Subcutaneous abdominal adipose tissue (tissue), 5 donors: ENCODE measurements around the gene DPF1.

Source experiments
- H3K27ac ChIP-seq: one replicate; pipeline ENCODE4 v1.7.0; 2013; ENCODE audit warnings: low read depth, mild to moderate bottlenecking, inconsistent platforms, low read length, moderate library complexity
- H3K27me3 ChIP-seq, 5 donors: one replicate each; pipeline ENCODE4 v1.7.0; 2013; ENCODE audit warnings: low read length in 5 of 5, inconsistent platforms in 1 of 5; ENCODE audit not compliant: control insufficient read depth in 5 of 5, insufficient read depth in 4 of 5
- H3K36me3 ChIP-seq, 5 donors: one replicate each; pipeline ENCODE4 v1.7.0; 2013; ENCODE audit warnings: low read length in 5 of 5; ENCODE audit not compliant: control insufficient read depth in 5 of 5, insufficient read depth in 5 of 5
- H3K4me1 ChIP-seq, 5 donors: one replicate each; pipeline ENCODE4 v1.7.0; 2013; ENCODE audit warnings: low read length in 5 of 5, mild to moderate bottlenecking in 3 of 5, moderate library complexity in 1 of 5; ENCODE audit not compliant: control insufficient read depth in 5 of 5, insufficient read depth in 5 of 5
- H3K4me3 ChIP-seq, 5 donors: one replicate each; pipeline ENCODE4 v1.7.0; 2013; ENCODE audit warnings: low read length in 5 of 5, low read depth in 1 of 5
- H3K9ac ChIP-seq, 5 donors: one replicate each; pipeline ENCODE4 v1.7.0; 2013; ENCODE audit warnings: low read length in 5 of 5, mild to moderate bottlenecking in 4 of 5, moderate library complexity in 3 of 5
- H3K9me3 ChIP-seq, 5 donors: one replicate each; pipeline ENCODE4 v1.7.0; 2013; ENCODE audit warnings: low read length in 5 of 5; ENCODE audit not compliant: control insufficient read depth in 5 of 5
- donor health status: healthy.
- donor health status: healthy.
- donor health status: healthy.
- donor health status: healthy.
- donor health status: healthy.

Gene DPF1

DNA sequence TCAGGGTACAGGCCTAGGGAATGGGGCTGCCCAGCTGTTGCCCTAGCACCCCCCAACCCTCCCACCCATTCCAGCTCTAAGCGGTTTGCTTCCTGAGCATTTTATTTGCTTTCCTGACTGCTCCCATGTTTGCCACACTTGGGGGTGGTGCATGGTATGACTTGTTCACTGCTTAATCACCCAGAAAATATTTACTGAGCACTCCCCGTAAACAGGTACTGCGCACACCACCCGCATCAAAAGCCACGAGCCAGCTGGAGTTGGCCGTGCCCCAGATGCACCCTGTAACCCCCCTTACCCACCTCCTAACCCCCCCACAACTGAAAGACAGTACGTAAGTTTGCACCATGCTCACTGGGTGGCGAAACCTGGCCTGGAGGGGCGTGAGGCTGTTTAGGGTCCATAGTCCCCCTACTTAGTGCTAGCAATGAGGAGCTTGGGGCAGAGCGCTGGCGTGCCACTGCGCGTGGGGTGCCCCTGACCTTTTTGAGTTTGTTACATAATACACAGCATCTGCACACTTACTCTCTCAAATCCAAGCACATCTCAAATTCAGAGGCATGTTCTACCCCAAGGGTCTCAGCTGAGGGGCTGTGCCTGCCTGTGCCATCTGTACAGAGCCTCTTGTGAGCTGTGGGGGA lies 29.8 kb downstream of the DPF1 start:
- peaks cover 0 to 49% (median 24%) of the 10 kb centered on the region in 5 donors for H3K36me3 ChIP-seq
- no peaks in the 10 kb centered on the region for H3K27me3 ChIP-seq
- H3K9me3 ChIP-seq: no peaks in the 10 kb centered on the region
- H3K9ac ChIP-seq: no peak overlapping the region
- H3K27ac ChIP-seq: no peak overlapping the region
- no peaks in the 10 kb centered on the region for H3K4me1 ChIP-seq
- H3K4me3 ChIP-seq: no peak overlapping the region

DNA sequence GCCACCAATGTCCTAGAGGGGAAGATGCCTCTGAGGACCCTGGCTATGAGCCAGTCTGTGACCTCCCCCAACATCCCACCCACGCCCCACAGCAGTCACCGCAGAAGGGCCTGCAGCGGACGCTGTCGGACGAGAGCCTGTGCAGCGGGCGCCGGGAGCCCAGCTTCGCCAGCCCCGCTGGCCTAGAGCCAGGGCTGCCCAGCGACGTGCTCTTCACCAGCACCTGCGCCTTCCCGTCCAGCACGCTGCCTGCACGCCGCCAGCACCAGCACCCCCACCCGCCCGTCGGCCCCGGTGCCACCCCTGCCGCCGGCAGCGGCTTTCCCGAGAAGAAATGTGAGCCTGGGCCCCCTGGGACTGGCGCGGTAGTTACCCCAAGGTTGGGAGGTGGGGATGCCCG lies 30.6 kb downstream of the DPF1 start:
- Histone ChIP-seq H3K27me3 (no peaks in the 10 kb centered on the region), H3K36me3 (peaks cover 0 to 41% (median 18%) of the 10 kb centered on the region in 5 donors), H3K27ac (no peak overlapping the region), H3K4me1 (no peaks in the 10 kb centered on the region), H3K4me3 (no peak overlapping the region), H3K9me3 (no peaks in the 10 kb centered on the region), H3K9ac (no peak overlapping the region)

DNA sequence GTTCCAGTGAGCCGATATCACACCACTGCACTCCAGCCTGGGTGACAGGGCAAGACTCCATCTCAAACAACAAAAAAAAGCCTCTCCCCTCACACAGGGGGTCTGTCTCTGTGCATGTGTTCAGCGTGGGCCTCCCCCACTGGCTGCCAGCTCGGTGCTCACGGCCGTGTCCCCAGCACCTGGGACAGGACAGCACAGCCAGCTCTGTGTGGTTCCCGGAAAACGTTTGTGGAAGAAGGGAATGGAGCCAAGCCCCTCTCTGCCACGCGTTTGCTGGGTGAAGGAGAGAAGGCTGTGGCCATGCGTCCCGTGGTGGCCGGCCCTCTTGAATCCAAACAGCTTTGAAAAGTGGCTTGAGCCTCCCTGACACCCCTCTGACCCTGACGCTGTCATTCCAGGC lies 32.3 kb downstream of the DPF1 start:
- no peaks in the 10 kb centered on the region for H3K4me1 ChIP-seq
- H3K9ac ChIP-seq: no peak overlapping the region
- peaks cover 0 to 28% (median 10%) of the 10 kb centered on the region in 5 donors for H3K36me3 ChIP-seq
- no peak overlapping the region for H3K27ac ChIP-seq
- H3K9me3 ChIP-seq: no peaks in the 10 kb centered on the region
- no peak overlapping the region for H3K4me3 ChIP-seq
- no peaks in the 10 kb centered on the region for H3K27me3 ChIP-seq

DNA sequence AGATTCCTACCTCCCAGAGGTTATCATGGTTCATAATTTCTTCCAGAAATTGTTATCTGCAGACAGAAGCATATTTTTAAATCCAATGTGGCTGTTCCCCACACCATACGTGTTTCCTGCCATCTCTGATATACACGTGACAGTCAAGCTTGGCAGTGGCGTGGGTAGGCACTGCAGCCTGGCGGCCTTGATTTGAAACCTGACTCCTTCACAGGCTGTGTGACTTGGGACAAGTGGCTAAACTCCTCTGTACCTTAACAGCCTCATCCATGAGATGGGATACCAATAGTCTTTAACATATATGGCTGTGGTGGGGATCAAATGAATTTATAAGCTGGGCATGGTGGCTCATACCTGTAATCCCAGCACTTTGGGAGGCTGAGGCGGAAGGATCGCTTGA lies 33.2 kb downstream of the DPF1 start:
- H3K36me3 ChIP-seq: peaks cover 0 to 30% (median 10%) of the 10 kb centered on the region in 5 donors
- no peaks in the 10 kb centered on the region for H3K4me1 ChIP-seq
- no peak overlapping the region for H3K27ac ChIP-seq
- H3K27me3 ChIP-seq: no peaks in the 10 kb centered on the region
- no peak overlapping the region for H3K9ac ChIP-seq
- no peaks in the 10 kb centered on the region for H3K9me3 ChIP-seq
- no peak overlapping the region for H3K4me3 ChIP-seq

DNA sequence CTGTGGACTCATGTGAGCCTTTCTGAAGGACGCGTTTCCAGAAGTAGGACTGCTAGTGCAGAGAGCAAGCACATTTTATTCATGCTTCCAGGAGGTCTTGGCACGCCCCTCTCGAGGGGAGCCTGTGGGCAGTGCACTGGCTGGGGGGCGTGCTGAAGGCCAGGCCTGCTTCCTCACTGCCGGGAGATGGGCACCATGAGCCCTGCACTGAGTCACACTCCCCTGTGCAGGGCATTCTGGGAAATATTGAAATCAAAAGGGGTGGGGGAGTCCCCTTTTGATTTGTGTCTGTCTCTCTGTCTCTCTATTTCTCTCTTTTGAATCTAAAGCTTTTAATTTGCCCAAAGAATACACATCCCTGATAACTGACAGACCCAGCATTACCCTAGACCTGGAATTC lies 34.0 kb downstream of the DPF1 start:
- no peaks in the 10 kb centered on the region for H3K27me3 ChIP-seq
- peaks cover 0 to 33% (median 15%) of the 10 kb centered on the region in 5 donors for H3K36me3 ChIP-seq
- no peak overlapping the region for H3K4me3 ChIP-seq
- H3K9me3 ChIP-seq: no peaks in the 10 kb centered on the region
- no peak overlapping the region for H3K27ac ChIP-seq
- no peaks in the 10 kb centered on the region for H3K4me1 ChIP-seq
- no peak overlapping the region for H3K9ac ChIP-seq

DNA sequence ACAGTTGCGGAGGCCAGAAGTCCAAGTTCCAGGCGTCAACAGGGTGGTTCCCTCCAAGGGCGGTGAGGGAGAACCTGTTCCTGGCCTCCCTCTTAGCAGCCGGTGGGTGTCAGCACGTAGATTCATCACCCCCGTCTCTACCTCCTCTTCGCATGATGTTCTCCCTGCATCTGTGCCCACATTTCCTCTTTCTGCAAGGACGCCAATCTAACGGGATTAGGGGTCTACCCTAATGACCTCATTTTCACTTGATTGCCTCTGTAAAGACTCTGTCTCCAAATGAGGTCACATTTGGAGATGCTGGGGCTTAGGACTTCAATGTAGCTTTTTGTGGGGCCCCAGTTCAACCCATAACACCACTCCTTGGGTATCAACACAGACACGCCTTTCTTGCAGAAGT lies 38.5 kb downstream of the DPF1 start:
- no peak overlapping the region for H3K4me3 ChIP-seq
- peaks cover 0 to 28% (median 18%) of the 10 kb centered on the region in 5 donors for H3K36me3 ChIP-seq
- no peak overlapping the region for H3K27ac ChIP-seq
- peaks cover 0 to 3% (median 0%) of the 10 kb centered on the region in 5 donors for H3K9me3 ChIP-seq
- peaks cover 0 to 8% (median 4%) of the 10 kb centered on the region in 5 donors for H3K4me1 ChIP-seq
- no peak overlapping the region for H3K9ac ChIP-seq
- H3K27me3 ChIP-seq: no peaks in the 10 kb centered on the region

DNA sequence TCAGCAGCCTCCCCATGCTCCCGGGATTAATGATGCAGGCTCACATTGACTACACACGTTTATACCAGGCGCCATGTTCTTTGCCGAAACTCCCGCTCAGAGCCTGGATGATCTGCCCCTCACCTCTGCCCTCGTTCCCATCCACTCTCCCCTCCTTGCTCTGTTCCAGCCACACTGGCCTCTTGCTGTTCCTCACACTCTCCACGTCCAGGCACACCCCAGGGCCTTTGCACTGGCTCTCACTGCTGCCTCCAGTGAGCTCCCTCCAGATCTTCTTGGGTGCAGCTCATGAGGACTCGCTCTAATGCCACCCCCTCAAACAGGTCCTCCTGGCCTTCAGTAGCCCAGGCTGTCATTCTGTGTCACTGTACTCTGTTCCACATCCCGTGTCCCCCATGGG lies 39.2 kb downstream of the DPF1 start:
- Histone ChIP-seq H3K27me3 (no peaks in the 10 kb centered on the region), H3K4me3 (no peak overlapping the region), H3K4me1 (peaks cover 0 to 8% (median 4%) of the 10 kb centered on the region in 5 donors), H3K9ac (no peak overlapping the region), H3K36me3 (peaks cover 0 to 28% (median 18%) of the 10 kb centered on the region in 5 donors), H3K9me3 (peaks cover 0 to 11% (median 5%) of the 10 kb centered on the region in 5 donors), H3K27ac (no peak overlapping the region)

DNA sequence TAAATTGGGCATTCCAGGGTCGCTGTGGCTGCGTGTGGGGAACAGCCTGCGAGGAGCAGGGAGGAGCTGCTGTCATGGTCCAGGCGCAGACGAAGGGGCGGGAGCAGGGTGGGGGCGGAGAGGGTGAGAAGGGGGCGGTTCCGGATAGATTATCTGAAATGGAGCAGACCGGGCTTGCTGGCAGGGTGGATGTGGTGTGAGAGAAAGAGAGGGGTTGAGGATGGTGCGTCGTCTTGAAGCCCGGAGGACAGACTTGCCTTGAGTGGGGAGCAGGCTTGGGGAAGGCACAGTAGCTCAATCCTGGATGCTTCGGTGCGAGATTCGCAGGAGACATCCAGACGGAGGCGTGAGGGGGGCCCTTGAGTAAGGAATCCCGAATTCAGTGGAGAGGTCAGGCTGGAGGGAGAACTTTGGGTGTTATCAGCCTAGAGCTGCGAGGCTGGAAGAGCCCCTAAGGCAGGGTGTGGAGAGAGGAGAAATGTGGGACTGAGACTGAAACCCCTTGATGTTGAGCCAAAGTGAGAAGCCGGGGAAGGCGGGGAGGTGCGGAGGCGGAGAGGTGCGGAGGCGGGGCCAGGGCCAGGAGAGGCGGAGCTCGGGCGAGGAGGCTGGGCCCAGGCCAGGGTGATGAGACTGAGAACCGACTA lies 40.6 kb downstream of the DPF1 start:
- H3K27ac ChIP-seq: no peak overlapping the region
- peaks cover 0 to 28% (median 18%) of the 10 kb centered on the region in 5 donors for H3K36me3 ChIP-seq
- peaks cover 4 to 18% (median 14%) of the 10 kb centered on the region in 5 donors for H3K9me3 ChIP-seq
- H3K4me3 ChIP-seq: peak overlapping the region in 2 of 5 donors; percentile 25 to 35
- peaks cover 0 to 8% (median 4%) of the 10 kb centered on the region in 5 donors for H3K4me1 ChIP-seq
- H3K9ac ChIP-seq: peak overlapping the region in 1 of 5 donors; percentile 4
- no peaks in the 10 kb centered on the region for H3K27me3 ChIP-seq

DNA sequence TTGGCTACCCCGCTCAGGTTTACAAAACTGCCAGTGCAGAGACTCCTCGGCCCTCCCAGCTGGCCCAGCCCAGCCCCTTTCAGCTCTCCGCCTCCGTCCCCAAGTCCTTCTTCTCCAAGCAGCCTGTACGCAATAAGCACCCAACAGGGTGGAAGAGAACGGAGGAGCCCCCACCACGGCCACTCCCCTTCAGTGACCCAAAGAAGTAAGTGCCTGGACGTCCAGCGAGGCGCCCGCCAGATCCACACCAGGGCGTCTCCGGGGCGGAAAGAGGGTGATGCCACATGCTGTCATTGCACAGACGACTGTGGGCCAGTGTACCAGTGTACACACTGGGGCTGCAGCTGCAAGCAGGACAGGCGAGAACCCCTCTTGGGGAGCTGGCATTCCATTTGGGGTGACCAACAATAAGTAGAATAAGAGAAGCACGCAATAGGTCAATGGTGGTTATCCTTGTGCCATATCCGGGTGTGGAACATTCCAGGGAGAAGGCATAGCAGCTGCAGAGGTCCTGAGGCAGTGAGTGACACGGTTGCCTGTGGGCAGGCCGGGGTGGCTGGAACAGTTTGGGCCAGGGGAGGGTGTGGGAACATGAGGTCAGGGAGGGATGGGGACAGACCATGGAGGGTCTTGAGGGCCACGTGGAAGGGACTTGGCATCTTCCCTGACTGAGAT lies 41.3 kb downstream of the DPF1 start:
- no peak overlapping the region for H3K4me3 ChIP-seq
- no peak overlapping the region for H3K27ac ChIP-seq
- H3K36me3 ChIP-seq: peaks cover 0 to 28% (median 18%) of the 10 kb centered on the region in 5 donors
- H3K27me3 ChIP-seq: no peaks in the 10 kb centered on the region
- peaks cover 4 to 18% (median 14%) of the 10 kb centered on the region in 5 donors for H3K9me3 ChIP-seq
- H3K4me1 ChIP-seq: peaks cover 0 to 8% (median 4%) of the 10 kb centered on the region in 5 donors
- no peak overlapping the region for H3K9ac ChIP-seq

DNA sequence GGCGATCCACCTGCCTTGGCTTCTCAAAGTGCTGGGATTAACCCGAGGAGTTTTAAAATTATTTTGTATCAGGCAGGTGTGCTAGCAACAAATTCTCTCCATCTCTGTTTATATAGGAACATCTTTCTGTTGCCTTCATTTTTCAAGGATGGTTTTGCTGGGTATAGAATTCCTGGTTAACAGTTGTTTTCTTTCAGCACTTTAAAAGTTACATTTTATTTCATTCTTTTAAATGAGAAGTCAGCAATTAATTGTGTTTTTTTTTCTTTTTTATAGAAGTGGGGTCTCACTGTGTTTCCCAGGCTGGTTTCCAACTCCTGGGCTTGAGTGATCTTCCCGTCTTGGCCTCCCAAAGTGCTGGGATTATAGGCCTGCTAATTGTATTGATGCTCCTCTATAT lies 44.0 kb downstream of the DPF1 start:
- Histone ChIP-seq H3K4me3 (no peak overlapping the region), H3K27me3 (no peaks in the 10 kb centered on the region), H3K9ac (no peak overlapping the region), H3K4me1 (peaks cover 0 to 8% (median 4%) of the 10 kb centered on the region in 5 donors), H3K9me3 (peaks cover 4 to 18% (median 14%) of the 10 kb centered on the region in 5 donors), H3K27ac (no peak overlapping the region), H3K36me3 (peaks cover 0 to 22% (median 14%) of the 10 kb centered on the region in 5 donors)
